ENCODE data around the gene CPED1.

GRCh38 chr7:121113288-121113687, 124.8 kb downstream of the CPED1 start:
- TF ChIP-seq CTCF (conservative IDR thresholded peaks at IDR 0.05; ENCODE audit: low read depth, low read length) (no peak), EZH2 (IDR thresholded peaks at IDR 0.05; ENCODE audit: low read length, unreplicated experiment) (no peak)

All from PC-3 (cell line).